Skeletal muscle cell (primary cell): Measurements from ENCODE around the gene ZBED5.
"Not testable (repeated sequence)": the region's sequence is repeated elsewhere in the genome, so short reads cannot be mapped to it uniquely, and the experiment has no call there.

Experiments
- DNase-seq: peaks from one replicate; pipeline ENCODE4 v3.0.0-alpha.2; 2010; ENCODE audit warnings: low read depth
- H3K4me3 ChIP-seq: 2 replicates; pipeline ENCODE4 v1.5.1; 2011; ENCODE audit warnings: low read depth, mild to moderate bottlenecking, control low read depth, low read length, moderate library complexity

Gene ZBED5

DNA sequence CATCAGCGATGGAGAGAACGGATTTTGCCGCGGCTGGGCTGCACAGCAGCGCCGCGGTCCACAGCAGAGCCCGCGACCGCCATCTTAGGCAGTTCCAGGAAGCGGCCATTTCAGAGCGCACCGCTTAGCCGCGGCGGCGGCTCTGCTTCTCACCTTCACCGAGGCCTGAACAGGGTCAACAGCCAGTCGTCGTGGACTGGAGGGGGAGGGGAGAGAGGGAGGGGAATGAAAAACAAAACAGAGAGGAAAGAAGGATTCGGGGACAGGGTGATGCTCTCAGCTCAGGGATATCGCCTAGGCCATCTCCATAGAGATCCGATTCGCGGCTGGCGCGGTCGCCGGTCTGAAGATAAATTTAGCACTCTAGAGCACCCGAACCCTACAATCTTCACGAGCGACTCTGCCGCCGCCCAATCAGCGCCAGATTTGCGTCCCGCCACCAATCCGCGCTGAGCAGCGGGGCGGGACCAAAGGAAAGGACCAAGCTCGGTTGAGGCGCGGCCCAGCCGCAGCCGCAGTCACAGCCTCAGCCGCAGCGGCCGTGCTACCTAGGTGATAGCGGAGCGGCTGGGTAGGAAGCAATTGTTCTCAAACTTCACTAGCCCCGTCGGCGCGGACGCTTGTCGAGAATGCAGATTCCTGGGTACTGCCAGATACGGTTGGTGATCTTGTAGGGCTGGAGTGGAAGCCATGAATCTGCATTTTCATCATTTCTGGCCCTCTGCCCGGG lies at the start of gene ZBED5:
Gene ZBED5 (minus strand): TSS at position 345 of the 730 bp plus-strand sequence. CDS start 3,108 bp downstream, outside the sequence.
- DNase-seq: peak; percentile 91
- peak within 1 kb of the TSS; percentile 79 for H3K4me3 ChIP-seq

DNA sequence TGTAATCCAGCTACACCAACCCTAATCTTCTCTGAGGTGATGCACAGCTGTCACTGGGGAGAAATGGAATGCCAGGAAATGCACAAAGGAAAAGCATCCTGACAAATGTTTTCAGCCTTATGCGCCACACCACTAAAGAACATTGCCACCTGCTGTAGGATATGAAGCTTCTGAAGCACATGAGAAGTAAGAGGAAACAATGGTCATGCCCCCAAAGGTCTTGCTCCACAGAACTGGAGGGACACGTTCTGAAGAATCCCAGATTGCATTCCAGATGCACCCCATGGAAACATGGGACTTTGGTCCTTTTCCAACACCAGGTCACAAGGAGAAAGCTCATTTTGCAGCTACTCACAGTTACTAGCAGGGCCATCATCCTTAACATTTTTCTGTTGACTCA lies 48.7 kb upstream of the ZBED5 start:
- H3K4me3 ChIP-seq: no peak overlapping the region
- peak; percentile 56 for DNase-seq

DNA sequence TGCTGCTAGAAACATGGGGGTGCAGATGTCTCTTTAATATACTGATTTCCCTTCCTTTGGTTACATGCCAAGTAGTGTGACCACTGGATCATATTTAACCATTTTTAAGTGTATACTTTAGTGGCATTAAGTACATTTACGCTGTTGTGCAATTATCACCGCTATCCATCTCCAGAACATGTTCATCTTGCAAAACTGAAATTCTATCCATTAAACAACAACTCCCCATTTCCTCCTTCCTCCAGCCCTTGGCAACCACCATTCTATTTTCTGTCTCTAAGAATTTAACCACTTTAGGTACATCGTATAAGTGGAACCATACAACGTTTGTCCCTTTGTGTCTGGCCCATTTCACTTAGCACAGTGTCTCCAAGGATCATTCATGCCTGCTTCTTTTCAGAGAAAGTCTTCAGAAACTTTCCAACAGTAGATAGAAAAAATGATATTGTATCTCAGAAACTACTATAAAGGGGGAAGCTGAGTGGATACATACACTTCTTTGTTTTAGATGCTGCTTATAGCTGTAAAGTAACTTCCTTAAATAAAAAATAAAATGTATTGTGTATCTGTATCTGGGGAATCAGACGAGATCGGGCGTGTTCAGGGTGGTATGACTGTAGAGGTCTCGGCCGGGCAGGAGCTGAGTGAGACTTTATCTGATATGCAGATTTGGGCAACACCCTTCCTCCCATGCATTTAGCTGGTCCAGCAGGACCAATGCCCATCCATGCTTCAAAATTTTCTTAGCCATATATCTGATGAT lies 44.6 kb upstream of the ZBED5 start:
- no peak overlapping the region for H3K4me3 ChIP-seq
- DNase-seq: no peak

DNA sequence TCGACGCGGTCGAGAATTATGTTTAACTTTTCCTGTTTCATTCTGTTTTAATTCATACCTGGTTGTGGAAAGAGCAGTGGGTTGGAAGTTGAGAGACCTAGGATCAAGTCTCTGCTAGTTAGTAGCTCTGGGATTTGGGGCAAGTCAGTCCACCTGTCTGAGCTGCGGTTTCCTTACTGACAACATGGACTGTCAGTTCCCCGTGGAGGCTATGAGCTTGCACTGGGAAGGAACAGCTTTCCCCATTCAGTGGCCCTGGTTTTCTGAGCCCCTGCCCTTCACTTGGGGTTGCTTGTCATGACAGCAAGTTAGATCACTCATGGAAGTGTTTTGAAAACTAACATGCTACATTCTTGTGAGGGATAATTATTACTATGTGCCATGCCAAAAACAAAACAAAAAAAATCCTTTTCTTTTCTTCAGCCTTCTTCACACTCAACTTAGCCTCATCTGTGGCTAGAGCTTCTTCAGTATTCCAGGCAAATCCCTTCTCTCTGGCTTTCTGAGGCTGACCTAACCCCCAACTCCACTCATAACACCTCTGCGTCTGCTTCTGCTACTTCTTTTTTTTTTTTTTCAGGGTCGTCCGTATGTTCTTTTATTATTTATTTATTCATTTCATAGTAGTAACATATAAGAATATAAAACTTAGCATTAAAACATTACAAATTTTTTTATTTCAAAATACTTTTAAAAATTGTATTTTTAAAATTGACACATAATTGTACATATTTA lies 43.0 kb upstream of the ZBED5 start:
- H3K4me3 ChIP-seq: no peak overlapping the region
- peak; percentile 73 for DNase-seq

DNA sequence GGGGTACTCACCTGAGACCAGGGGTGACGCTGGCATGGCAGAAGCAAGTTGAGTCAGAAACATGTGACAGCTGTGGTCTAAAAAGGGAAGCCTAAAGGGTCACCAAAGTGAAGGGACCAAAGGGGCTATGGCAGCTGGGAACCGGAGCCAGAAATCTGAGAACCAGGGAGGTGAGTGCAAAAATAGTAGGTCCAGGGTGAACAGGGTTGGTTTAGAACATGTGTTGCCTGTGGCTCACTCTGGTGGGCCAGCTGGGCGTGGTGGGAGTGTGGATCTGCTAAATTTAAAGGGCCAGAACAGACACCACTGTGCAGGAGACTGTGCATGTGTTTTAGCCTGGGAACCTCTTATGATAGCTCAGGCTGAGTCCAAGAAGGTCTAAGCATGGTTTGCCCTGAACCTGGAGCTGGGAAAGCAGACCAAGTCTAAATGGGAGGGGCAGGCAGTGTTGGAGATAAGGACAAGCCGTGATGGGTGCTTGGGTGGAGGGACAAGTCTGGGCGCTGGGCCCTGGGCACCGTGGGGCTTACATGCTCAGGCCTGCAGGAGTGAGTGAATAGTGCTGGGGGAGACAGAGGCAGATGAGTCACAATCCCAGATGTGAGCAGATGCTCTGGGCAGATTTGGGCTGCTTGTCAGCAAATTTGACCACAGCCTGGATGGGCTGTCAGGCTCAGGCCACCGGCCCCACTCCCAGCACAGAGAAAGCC lies 41.4 kb upstream of the ZBED5 start:
- no peak for DNase-seq
- no peak overlapping the region for H3K4me3 ChIP-seq

DNA sequence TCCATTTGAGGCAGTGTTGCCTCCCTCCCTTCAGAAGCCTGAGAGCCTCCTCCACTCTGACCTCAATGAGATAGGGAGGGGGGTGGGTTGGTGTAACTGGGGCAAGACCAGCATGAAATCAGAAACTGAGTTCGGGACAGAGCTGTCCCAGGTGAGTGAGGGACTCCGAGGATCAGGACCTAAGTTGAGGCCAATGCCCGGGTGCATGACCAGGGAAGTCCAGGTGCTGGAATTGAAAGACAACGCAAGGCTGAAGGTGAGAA lies 40.8 kb upstream of the ZBED5 start:
- DNase-seq: no peak
- no peak overlapping the region for H3K4me3 ChIP-seq

DNA sequence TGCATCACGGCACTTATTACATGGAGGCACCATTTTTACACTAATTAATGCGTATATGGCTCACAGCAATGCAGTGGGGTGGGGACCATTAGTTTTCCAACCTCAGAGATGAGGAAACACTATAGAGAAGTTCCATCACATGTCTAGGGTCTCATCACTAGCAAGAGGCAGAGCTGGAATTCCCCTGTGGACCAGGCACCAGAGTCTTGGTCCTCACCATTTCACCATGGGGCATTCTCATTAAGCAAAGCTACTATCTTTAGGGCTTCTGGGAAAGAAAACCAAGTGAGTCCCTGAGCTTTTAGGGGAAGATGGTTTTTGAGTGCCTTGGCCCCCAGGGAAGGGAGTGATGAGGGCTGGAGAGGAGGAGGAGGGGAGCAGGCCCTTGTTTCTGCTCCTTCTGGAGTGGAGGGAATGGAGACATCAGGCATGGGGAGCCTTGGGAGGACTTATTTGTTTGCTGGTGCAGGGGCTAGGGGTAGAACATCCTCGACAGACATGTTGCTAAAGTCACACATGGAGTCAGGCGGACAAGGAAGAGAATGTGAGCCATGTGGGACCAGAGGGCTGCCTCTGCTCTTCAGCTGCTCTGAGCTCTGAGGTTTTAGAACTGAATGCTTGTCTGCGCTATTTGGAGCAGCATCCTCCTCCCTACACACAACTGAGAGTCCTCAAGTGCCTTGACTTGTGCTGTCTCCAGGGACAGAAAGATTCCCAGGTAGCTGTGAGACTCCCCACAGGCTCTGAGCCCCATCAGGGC lies 40.3 kb upstream of the ZBED5 start:
- H3K4me3 ChIP-seq: no peak overlapping the region

DNA sequence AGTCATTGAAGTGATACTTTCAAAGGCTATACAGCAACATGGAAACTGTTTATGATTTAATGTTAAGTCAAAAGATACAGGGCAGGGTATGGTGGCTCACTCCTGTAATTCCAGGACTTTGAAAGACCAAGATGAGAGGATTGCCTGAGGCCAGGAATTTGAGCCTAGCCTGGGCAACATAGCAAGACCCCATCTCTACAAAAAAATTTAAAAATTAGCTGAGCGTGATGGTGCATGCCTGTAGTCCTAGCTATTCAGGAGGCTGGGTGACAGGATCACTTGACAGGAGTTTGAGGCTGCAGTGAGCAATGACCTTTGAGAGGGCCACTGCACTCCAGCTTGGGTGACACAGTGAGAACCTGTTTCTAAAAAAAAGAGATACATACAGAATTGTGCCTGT lies 39.3 kb upstream of the ZBED5 start:
- DNase-seq: no peak
- H3K4me3 ChIP-seq: no peak overlapping the region

More for the DNA sequence above, 40.3 kb upstream of the ZBED5 start:
- DNase-seq: no peak

DNA sequence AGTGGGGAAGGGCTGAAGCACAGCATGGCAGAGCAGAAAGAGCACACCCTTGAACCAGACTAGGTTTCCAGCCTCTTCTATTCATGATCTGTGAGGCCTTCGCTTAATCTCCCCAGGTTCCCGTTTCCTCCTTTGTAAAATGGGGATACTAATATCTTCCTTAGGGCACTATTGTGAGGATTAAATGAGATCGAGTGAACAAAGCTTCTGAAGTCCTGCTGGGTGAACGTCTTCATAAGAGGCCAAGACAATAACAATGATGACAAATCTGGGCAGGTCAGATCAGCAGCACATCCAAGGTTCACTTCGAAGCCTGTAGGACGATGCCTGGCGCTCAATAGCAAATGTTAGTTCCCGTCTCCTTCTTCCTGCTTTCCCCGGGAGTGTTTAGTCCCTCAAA lies 38.6 kb upstream of the ZBED5 start:
- no peak overlapping the region for H3K4me3 ChIP-seq
- no peak for DNase-seq

DNA sequence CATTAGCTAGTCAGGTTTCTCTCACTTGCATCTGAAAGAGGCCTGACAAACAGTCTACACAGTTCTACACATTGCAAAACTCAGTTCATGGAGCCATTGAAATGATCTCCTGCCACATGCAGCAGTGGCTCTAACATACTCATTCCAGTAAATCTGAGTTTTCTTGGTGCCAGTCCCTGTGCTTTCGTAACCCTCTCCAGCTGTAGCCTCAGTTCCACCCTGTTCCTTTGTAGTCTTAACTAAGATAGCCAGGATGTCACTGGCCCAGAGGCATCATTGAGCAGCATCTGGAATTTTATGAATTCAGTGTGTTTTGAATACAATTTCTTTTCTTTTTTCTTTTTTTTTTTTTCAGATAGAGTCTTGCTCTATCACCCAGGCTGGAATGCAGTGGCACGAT lies 37.4 kb upstream of the ZBED5 start:
- DNase-seq: no peak
- no peak overlapping the region for H3K4me3 ChIP-seq

DNA sequence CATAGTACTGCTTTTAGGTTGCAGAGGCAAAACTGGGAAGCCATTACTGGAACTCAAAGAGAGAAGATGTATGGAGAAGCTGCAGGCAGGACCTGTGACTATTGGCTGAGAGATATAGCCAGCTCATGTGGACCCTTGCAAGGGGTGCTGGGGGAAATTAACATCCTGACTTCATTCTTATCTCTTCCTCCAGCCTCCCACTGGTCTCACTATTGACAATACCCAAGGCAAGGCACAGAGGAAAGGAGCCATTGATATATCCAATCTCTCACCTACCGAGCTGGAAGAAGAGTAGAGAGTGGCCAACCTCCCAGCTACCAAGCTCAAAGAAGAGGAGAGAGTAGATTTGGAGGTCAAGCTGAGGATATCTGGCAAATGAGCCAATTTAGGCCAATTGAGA lies 36.8 kb upstream of the ZBED5 start:
- DNase-seq: no peak
- H3K4me3 ChIP-seq: no peak overlapping the region

DNA sequence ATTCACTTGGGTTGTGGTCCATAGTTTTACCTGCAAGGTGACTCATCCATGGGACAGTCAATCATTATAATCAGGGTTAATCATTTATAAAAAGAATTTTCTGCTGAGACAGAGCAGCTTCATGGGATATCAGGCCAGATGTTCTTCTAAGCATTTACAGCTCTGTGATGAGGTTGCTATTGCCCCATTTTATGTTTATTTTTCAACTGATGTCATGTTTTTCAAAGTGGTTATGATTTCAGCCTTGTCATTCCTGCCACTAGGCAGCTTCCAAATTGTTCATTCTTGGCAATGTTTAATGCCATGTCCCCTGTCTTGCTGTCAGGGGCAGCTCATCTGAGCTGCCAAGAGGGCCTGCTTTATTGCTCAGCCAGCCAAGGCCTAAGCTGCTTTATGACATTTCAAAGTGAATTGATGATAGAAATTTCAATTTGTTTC lies 35.9 kb upstream of the ZBED5 start:
- no peak overlapping the region for H3K4me3 ChIP-seq
- peak; percentile 56 for DNase-seq

DNA sequence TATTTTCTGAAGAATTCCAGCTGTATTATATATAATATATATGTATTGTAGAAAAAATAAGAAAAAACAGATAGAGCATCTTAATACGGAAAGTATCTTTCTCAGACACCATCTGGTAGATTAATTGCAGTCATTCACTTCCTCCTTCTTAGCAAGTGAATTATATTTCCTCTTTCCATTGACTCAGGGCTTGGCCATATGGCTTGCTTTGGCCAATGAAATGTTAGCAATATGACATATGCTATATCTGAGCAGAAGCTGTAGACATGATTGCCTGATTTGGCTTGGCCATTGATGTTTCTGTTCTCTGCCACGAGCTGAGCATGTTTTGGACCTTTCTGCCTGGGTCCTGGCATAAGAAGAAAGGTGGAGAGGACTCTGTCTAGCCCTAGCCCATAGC lies 34.4 kb upstream of the ZBED5 start:
- no peak for DNase-seq
- H3K4me3 ChIP-seq: no peak overlapping the region

DNA sequence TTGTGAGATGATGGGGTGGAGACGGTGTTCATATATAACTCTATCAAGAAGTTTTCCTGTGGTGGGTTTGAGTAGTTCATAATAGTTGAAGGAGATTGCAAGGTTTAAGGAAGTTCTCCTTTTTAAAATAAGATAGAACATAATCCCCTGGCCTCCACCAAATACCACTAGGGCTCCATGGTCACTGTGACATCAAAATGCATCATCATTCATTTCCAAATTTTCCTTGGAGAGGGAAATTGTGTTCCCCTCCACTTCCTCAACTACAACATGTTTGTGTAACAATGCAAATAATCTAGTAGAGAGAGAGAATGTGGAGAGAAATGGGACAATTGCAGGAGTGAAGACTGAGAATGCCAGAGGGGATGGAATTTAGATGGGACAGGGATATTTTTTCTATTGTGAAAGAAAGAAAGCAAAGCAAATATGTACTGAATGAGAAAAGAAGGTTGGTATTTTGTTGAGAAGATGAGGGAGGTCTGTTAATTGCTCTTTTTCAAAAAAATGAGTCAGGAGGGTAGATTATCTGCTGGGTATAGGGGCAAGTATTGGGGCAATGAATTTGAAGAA lies 33.4 kb upstream of the ZBED5 start:
- no peak for DNase-seq

DNA sequence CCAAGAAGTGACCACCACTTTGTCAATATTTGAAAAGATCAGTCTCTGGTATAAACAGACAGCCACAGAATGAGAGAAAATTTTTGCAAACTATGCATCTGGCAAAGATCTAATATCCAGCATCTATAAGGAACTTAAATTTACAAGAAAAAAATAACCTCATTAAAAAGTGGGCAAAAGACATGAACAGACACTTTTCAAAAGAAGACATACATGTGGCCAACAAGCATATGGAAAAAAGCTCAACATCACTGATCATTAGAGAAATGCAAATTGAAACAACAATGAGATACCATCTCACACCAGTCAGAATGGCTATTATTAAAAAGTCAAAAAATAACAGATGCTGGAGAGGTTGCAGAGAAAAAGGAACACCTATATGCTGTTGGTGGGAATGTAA lies 32.2 kb upstream of the ZBED5 start:
- not testable (repeated sequence) for DNase-seq, H3K4me3 ChIP-seq

More for the DNA sequence above, 33.4 kb upstream of the ZBED5 start:
- no peak overlapping the region for H3K4me3 ChIP-seq

DNA sequence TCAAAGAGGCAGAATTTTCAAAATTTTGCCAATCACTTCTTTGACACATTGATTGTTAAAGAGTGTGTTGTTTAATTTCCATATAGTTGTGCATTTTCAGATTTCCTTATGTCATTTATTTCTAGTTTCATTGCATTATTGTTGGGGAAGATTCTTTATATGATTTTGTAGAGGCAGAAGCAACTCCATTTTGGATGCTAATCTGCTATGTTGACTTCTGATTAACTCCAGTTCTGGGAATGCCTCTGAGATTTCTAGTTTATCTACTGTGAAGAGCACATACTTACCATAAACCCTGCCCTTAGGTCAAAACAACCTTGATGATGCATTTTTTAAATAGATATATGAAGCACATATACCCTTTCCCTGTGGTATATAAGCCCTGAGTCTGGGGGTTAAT lies 29.5 kb upstream of the ZBED5 start:
- no peak overlapping the region for H3K4me3 ChIP-seq
- no peak for DNase-seq

DNA sequence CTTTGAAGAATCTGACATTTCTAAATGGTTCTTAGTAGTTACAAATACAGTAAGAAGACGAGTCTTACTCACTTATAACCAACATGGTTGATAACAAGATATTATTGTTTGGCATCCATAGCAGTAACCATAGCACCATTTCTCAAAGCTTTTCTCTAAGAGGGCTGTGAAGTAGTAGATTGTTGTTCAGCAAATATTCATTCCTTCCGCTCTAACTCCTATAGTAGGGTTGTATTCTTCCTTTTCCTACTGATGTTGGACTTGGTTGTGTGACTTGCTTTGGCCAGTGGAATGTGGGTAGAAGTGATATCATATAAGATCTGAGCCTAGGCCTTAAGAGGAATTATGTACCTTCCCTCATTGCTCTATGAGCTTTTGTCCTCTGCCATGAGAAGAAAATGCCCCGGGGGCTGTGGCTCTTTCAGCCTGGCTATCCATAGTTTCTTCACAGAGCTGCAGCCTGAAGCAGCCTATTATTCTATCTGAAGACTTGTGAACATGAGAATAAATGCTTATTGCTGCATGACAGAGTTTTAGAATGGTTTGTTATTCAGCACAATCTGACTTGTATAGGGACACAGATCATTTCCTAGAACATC lies 28.9 kb upstream of the ZBED5 start:
- no peak for DNase-seq
- H3K4me3 ChIP-seq: no peak overlapping the region

DNA sequence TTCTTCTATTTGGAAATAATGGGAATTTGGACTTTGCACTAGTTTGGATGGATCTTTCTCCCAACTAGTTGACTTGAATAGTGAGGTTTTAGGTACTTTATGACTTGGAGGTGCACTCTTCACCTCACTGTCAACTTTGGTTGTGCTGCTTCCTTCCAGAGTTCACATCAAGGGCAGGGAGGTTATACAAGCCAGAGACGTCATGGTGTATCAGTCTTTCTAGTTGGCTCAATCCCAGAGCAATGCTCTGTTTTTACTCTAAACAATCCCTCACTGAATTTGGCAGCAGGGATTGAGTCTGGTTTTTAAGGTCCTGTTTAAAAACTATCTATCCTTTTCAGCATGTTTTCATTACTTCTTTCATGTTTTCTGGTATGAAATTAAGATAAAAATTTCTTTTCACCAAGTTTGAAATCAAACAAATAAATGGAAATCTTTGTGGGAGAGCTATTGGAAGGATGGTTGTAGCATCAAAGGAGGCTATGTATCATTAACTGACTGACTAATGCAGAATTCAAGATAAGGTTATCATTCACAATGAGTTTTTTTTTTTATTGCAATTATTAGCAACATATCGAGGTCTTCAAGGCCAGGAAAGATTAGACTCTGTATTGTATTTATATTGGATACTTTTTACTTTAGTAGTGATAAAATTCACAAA lies 28.0 kb upstream of the ZBED5 start:
- DNase-seq: peak; percentile 66

More for the DNA sequence above, 28.0 kb upstream of the ZBED5 start:
- H3K4me3 ChIP-seq: no peak overlapping the region
